ENCODE measurements around the gene PDIA3.
"Not testable (repeated sequence)": the region's sequence is repeated elsewhere in the genome, so short reads cannot be mapped to it uniquely, and the experiment has no call there.

PDIA3 gene

DNA sequence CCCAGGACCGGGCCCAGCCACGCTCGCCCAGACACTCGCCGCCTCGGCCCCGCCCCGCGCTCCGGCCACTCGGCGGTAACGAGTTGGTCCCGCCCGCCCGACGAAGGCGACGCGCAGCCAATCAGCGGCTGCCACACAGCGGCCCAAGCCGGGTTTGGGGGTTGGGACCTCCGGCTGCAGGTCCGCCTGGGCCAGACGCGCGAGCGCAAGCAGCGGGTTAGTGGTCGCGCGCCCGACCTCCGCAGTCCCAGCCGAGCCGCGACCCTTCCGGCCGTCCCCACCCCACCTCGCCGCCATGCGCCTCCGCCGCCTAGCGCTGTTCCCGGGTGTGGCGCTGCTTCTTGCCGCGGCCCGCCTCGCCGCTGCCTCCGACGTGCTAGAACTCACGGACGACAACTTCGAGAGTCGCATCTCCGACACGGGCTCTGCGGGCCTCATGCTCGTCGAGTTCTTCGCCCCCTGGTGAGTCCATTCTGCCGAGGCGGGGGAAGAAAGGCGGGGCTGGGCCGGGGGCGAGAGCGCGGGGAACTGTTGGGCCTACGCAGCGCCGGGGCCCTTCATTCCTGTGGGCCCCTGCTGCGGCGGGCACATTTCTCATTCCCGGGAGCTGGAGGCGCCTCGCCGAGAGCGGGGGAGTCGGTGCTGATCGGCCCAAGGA is at the start of gene PDIA3:
Gene PDIA3 (plus strand): TSS at position 194 of the 658 bp plus-strand sequence. CDS start 102 bp downstream, at position 296.
- peak; percentile 97 for DNase-seq

DNA sequence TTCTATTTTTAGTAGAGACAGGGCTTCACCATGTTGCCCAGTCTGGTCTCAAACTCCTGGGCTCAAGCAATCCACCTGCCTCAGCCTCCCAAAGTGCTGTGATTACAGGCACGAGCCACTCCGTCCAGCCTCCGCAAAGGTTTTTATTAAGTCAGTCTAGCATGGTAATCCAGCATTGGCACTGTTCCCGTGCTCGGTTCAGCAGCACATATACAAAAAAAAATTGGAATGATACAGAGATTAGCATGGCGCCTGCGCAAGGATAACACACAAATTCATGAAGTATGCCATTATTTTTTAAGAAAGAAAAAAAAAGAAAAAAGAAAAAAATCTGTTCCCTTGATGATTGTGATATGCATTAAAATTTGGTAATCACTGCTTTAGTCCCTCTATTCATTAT is 44.1 kb upstream of the PDIA3 start:
- DNase-seq = no peak

- no peak for DNase-seq
These were observed 43.4 kb upstream of the PDIA3 start for GRCh38 chr15:43702701-43703424.

DNA sequence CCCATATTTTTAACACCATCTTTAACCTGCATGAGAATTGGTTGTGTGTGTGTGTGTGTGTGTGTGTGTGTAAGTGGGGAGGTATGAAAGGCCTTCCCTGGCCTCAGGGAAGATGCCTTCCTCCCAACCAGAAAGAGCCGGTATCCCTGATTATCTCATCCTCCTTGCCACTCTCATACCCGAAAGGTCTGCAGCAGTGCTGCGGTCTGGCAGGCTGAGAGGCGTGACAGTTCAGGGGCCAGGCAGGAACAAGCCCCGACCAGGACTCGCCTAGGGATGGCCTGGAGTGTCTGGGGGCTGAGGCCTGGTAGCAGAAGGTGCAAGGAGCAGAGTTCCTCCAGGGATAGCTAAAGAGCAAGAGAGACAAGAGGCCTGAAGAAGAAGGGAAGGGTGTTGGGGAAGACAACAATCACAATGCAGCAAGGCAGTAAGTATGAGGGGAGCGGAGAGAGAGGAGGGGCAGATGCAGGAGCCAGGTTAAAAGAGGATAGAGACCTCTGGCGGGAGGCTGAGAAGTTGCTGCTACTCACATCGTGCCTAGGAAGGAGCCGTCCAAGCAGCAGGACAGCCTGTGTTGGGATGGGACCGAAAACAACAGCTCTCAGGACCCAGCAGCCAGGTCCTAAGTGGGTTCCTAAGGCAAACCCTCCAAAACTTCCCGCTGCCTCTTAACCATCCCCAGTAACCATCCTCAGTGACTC is 35.7 kb upstream of the PDIA3 start:
- DNase-seq = not testable (repeated sequence)

DNA sequence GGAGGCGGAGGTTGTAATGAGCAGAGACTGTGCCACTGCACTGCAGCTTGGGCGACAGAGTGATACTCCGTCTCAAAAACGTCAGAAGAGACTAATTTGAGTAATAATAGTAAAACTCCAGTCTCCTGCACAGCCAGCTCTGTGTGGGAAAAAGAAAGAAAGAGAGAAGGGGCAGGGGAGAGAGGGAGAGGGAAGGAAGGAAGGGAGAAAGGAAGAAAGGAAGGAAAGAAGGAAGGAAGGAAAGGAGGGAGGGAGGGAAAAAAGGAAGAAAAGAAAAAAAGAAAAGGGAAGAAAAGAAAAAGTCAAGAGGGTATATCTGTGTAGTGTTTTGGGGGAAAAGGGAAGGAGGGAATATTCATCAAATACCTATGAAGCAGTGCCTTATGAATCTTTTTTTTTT is 23.1 kb upstream of the PDIA3 start:
- no peak for DNase-seq

DNA sequence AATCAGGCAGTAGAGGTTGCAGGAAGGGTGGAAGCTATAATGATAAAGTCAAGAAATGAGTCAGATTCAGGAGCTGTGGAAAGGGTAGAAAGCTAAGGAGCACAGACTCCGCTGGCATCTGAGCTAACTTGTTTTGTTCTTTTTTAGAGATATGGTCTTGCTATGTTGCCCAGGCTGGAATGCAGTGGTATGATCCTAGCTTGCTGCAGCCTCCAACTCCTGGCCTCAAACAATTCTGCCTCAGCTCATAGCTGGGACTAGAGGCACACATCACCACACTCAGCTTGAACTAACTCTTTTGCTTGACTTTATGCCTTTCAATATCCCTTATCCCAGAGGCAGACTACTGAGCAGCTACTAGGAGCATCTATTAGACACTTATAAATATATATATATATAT is 19.9 kb upstream of the PDIA3 start:
- DNase-seq = not testable (repeated sequence)

- DNase-seq = not testable (repeated sequence)
These were observed 18.0 kb upstream of the PDIA3 start for GRCh38 chr15:43728053-43728725.

GRCh38 chr15:43735416-43735815 is 10.8 kb upstream of the PDIA3 start:
- DNase-seq = no peak

DNA sequence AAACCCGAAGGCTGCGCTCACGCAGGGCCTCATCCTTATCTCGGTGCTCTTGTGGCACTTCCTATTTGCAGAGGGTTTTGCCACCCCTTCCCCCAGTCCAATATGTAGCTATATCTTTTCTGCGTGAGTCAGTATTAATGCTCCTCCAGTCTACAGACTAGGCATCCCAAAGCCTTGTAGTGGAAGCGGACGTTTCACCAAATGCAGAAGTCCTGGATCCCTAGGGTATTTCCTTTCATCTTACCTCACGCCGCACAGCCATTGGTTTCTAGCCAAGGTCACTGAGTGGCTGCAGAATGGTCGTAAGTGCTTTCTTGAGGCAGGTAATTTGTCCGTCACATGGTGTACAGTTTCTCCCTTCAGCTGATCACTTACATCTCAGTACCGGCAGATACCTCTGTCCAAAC is 668 bp downstream of the PDIA3 start:
- DNase-seq = not testable (repeated sequence)

DNA sequence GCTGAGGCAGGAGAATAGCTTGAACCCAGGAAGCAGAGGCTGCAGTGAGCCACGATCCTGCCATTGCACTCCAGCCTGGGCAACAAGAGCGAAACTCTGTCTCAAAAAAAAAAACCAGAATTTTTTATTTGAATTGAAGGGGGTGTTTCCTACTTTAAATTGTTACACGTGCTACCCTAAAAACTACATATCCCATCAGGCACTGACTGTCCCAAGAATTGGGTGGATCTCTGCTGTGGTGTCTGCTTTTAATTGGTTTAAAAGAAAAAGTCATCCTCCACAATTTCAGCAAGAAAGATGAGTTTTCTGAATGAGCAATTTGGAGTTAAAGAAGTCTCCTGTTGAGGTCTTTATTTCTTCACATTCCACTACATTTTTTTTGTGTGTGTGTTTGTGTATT is 2.1 kb downstream of the PDIA3 start:
- DNase-seq = no peak

GRCh38 chr15:43749690-43750345 is 3.6 kb downstream of the PDIA3 start:
- no peak for DNase-seq

GRCh38 chr15:43751885-43752284 is 5.6 kb downstream of the PDIA3 start:
- no peak for DNase-seq

GRCh38 chr15:43762824-43763223 is 16.6 kb downstream of the PDIA3 start:
- DNase-seq = no peak

DNA sequence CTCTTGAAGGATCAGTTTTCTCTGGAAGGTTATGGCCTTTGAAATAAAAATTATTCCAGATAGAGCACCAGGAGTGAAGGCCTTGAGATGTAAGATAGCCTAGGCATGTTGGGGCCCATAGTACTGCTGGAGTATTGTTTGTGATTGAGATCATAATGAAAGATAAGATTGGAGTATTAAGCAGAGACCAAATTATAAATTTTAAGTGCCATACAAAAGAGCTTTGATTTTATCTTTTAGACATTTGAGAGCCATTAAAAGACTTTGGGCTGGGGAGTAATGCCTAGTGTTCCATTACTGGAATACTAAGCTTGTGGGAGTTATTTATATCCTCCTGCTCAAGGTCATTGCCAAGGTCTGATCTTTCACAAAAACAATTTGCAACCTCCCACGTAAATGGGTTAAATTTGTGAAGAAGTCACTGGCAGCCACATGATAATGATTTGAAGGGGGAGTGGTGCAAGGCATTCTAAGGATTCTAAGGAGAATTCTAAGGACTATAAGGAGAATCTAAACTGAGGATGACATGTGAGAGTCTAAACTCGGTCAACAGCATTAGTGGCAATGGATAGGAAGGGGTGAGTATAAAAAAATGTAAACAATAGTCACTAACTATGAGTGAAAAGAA is 17.7 kb downstream of the PDIA3 start:
- DNase-seq = no peak

GRCh38 chr15:43769584-43770228 is 23.5 kb downstream of the PDIA3 start:
- peak; percentile 33 for DNase-seq

GRCh38 chr15:43771816-43772215 is 25.6 kb downstream of the PDIA3 start:
- DNase-seq = no peak

- DNase-seq = no peak
These were observed 26.4 kb downstream of the PDIA3 start for GRCh38 chr15:43772624-43773023.

GRCh38 chr15:43774062-43774461 is 27.8 kb downstream of the PDIA3 start:
- DNase-seq = no peak

DNA sequence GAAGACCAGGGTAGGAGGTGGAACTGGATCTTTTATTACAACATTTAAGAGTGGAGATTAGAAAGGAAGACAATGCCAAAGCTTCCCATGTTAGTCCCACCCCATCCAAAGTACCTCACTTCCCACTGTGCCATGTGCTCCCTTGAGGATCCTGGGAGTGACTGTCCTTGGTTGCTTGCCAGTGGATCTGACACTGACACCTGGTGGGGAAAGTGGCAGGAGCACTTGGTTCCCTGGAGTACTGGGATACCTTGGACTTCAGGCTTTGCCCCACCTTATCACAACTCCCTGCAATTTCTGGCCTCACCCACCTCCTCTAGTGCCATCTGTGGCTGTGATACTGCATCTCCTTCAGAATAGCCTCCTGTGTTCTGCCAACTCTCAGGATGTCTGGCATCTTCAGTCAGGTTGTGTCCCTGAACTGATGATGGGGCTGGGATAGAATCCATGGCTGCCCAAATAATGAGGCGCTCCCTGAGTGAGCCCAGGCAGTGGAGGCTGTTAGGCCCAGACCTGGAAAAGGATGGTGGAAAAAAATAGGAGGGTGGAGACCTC is 29.2 kb downstream of the PDIA3 start:
- no peak for DNase-seq

DNA sequence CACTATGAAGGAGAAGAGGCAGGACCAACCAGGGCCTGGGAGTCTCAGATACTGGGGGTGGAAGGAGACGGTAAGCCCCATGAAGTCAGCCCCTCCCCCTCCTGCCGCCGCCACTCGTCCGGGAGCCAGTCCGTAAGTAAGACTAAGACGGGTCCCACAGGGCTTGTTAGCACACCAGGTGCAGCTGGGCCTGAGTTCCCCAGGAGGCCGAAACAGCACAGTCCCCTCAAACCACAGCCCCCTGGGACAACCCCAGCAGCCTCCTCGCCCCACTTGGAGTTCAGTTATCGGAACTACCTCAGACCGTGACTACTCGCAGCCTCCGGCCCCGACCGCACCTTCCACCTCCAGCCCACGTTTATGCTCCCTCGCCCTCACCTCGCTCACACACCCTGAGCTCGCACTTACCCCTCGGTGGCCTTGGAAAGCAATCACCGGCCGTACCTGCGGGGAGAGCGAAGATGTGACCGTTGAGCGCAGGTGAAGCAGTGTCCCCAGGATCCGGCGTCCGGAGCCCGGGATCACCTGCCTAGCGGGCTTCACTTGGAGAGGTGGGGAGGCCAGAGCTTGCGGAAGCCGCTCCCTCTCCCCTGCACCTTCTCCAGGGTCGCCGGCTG is 30.0 kb downstream of the PDIA3 start:
- DNase-seq = peak; percentile 64

DNA sequence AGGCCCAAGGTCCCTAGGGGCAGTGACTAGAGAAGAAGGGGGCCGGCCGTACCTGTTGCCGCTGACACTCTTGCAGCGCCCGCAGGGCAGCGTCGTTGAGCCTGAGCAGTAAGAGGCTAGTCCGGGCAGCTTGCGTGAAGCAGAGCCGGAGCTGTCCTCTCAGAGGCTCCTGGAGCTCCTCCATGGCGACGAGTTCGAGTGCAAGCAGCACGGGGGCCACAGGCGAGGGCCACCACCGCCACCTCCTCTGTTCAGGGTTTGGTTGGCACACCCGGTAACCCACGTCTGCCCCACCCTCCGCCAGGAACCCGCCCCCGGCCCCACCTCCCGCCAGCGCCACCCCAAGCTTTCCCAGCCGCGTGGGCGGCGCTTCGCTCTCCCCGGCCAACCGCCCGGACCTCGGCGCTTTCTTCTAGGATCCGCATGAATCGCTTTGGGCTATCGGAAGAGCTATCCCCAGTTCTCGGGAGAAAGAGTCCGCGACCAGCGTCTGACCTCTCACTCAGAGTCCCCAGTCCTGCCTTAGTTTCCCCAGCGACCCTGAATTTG is 30.6 kb downstream of the PDIA3 start, which contains the start of gene ELL3:
Gene ELL3 (minus strand): TSS at position 249 of the 549 bp plus-strand sequence. CDS start 65 bp downstream, at position 184.
- DNase-seq = peak; percentile 86

Data from femur (tissue), 1 donor.